LNCAP (cell line): ENCODE measurements around the gene SUSD2.

Experiments used
- TF ChIP-seq, protein P1 (sequence below): fragments of 450-650 bp; IDR thresholded peaks from 2 replicates; pipeline ENCODE4 v1.5.1; 2017; ENCODE audit warnings: mild to moderate bottlenecking

Gene SUSD2

DNA sequence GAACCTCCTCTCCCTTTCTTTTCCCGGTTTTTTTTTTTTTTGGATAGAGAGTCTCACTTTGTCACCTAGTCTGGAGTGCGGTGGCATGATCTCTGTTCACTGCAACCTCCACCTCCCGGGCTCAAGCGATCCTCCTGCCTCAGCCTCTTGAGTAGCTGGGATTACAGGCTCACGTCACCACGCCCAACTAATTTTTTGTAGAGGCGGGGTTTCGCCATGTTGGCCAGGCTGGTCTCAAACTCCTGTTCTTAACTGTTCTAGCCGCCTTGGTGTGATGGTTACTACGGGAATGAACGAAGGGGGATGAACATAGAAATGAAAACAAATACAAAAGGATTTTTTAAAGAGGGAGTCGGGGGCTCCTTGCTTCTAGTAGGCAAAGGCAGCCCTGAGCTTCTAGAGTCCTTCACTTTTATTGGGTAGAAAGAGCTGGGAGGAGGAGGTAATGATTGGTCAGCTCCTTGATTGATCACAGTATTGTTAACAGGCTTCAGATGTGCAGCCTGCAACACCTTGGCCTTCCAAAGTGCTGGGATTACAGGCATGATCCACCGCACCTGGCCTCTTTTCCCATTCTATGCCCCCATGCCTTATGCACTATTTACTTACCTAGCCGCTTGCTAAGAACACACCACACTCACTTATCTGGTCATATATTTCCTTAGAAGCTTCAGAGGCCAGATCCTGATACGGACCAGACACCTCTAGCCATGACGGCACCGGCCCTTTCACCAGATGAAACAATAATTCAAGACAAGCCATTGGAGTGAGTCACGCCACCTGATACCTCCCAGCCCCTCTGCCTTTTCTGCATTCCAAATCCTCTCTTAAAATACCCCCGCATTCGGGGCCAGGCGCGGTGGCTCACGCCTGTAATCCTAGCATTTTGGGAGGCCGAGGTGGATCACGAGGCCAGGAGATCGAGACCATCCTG, 20.7 kb downstream of the SUSD2 start:
- TF ChIP-seq, protein P1, sequence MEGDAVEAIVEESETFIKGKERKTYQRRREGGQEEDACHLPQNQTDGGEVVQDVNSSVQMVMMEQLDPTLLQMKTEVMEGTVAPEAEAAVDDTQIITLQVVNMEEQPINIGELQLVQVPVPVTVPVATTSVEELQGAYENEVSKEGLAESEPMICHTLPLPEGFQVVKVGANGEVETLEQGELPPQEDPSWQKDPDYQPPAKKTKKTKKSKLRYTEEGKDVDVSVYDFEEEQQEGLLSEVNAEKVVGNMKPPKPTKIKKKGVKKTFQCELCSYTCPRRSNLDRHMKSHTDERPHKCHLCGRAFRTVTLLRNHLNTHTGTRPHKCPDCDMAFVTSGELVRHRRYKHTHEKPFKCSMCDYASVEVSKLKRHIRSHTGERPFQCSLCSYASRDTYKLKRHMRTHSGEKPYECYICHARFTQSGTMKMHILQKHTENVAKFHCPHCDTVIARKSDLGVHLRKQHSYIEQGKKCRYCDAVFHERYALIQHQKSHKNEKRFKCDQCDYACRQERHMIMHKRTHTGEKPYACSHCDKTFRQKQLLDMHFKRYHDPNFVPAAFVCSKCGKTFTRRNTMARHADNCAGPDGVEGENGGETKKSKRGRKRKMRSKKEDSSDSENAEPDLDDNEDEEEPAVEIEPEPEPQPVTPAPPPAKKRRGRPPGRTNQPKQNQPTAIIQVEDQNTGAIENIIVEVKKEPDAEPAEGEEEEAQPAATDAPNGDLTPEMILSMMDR = no peak

DNA sequence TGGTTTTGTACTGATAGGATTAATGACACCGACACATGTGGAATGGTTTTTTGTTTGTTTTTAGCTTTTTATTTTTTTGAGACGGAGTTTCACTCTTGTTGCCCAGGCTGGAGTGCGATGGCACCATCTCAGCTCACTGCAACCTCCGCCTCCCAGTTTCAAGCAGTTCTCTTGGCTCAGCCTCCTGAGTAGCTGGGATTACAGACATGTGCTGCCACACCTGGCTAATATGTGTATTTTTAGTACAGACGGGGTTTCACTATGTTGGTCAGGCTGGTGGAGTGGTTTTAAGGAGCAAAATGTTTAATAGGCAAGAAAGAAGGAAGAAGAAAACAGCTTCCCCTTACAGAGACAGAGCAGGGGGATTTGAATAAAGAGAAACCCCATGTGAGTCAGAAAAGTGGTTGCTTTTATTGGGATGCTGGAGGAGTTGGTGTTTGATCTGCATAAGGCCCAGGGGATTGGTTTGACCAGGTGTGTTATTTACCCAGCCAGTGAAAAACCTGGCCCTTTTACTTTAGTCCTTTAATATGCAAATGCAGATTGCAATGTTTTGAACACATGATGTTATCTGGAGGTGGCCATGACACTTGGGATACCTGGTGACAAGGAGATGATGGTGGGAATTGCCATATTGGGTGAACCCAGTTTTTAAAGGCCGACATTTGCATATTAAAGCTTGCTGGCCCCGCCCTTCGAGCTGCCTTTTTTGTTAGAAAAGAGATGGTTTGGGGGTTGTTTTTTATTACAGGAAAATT, 24.3 kb downstream of the SUSD2 start:
- TF ChIP-seq, protein P1 = no peak; the same call in 1 of the 2 replicates

DNA sequence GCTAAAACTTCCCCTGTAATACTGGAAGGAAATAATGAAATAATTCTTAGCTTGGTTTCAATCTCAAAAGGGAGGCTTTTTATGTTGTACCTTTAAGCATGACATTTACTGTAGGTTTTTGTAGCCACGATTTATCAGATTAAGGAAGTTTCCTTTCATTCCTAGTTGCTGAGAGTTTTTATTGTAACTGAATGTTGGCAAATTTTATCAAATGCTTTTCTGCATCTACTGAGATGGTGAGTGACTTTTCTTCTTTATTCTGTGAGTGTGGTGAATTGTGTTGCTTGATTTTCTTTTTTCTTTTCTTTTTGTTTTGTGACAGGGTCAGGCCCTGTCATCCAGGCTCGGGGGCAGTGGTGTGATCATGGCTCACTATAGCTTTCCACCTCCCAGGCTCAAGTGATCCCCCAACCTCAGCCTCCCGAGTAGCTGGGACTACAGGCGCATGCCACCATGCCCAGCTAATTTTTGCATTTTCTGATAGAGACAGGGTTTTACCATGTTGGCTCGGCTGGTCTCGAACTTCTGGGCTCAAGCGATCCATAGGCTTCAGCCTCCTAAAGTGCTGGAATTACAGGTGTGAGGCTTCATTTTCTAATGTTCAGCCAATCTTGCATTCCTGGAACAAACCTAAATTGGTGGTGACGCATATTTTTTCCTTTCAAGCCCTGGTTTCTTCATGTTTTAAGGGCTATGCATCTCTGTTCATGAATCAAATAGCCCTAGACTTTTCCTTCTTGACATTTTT, 26.2 kb downstream of the SUSD2 start:
- TF ChIP-seq, protein P1 = no peak

DNA sequence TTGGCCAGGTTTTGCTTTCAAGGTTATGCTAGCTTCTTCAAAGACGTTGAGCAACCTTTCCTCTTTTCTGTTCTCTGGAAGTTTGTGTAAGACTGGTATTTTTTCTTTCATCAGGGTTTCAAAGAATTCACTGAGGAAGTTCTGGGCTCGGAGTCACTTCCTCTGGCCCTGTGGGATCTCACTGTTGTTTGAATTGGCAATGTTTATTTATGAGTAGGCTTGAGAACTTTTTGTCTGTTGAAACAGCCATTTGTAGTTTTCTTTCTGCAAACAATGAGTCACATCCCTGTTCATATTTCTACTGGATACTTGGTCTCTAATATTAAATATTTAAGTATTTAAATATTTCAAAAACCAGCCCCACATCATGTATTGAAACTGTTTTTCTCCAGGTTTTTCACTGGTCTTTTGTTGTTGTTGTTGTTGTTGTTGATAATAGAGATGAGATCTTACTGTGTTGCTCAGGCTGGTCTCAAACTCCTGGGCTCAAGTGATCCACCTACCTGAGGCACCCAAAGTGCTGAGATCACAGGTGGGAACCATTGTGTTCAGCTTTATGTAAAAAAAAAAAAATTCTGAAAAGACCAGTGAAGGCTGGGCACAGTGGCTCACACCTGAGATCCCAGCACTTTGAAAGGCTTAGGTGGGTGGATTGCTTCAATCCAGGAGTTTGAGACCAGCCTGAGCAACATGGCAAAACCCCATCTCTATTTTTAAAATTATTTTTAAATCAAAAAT, 26.9 kb downstream of the SUSD2 start:
- TF ChIP-seq, protein P1 = no peak

DNA sequence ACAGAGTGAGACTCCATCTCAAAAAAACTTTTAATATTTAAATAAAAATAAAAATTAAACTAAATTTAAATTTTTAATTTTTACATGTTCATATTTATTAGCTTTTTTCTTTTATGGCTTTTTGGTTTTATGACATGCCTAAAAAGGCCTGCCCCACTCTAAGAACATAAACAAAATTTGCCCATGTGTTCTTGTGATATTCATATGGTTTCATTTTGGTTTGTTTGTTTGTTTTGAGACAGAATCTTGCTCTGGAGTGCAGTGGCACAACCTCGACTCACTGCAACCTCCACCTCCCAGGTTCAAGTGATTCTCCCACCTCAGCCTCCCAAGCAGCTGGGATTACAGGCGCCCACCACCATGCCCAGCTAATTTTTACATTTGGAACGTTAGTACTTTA, 27.7 kb downstream of the SUSD2 start:
- TF ChIP-seq, protein P1 = no peak

DNA sequence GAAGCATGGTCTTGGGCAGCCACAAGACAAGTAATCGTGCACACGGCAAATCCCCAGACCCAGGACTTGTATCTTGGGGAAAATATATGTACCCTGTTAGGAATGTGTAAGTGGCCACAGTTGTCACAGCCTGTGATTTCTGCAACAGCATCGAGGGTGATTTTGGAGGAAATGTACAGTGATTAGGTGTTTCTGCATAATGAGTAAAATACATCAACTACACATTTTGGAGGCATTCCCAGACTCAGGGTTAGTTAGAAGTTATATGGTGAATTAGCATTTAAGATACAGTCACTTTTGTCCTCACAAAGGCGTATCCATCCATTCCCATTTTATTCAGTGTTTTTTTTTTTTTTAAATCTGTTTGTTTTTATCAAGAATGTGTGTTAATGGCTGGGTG, 28.4 kb downstream of the SUSD2 start:
- TF ChIP-seq, protein P1 = no peak
